ENCODE results near the gene DIS3L2.

The DIS3L2 gene

DNA sequence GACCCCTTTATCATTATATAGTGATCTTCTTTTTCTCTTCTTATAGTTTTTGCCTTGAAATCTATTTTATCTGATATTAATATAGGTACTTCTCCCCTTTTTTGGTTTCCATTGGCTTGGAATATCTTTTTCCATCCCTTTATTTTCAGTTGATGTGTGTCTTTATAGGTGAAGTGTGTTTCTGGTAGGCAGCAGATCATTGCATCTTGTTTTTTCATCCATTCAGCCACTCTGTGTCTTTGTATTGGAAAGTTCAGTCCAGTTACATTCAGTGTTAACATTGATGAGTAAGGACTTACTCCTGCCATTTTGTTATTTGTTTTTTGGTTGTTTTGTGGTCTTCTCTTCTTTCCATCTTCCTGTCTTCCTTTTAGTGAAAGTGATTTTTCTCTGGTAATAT lies 133.4 kb downstream of the DIS3L2 start:
- no peak overlapping the region for H3K27ac ChIP-seq (ENCODE audit: low read length)

GRCh38 chr2:232097260-232097659 lies 135.7 kb downstream of the DIS3L2 start:
- H2AFZ ChIP-seq (ENCODE audit: low read depth, low read length): no peak overlapping the region
- H3K4me1 ChIP-seq (ENCODE audit: low read length): peaks cover 4% of the 10 kb centered on the region
- H3K4me3 ChIP-seq (ENCODE audit: low read length): no peak overlapping the region
- H3K9ac ChIP-seq (ENCODE audit: low read length): no peak overlapping the region
- H3K4me2 ChIP-seq (ENCODE audit: low read length): no peak overlapping the region
- H3K27me3 ChIP-seq (ENCODE audit: low read depth, low read length): no peaks in the 10 kb centered on the region
- no peak overlapping the region for H3K27ac ChIP-seq (ENCODE audit: low read length)
- no peaks in the 10 kb centered on the region for H3K9me3 ChIP-seq (ENCODE audit: insufficient read depth, low read length)
- TF ChIP-seq CTCF (IDR thresholded peaks at IDR 0.05; ENCODE audit: low read depth, low read length) (no peak), EZH2phosphoT487 (IDR thresholded peaks at IDR 0.05; ENCODE audit: low read depth) (no peak)
- H4K20me1 ChIP-seq (ENCODE audit: insufficient read depth, low read length): no peaks in the 10 kb centered on the region
- H3K79me2 ChIP-seq (ENCODE audit: low read length): no peaks in the 10 kb centered on the region
- H3K36me3 ChIP-seq (replicated peaks; ENCODE audit: low read depth, low read length): no peaks in the 10 kb centered on the region

More for the DNA sequence above, 133.4 kb downstream of the DIS3L2 start:
- no peaks in the 10 kb centered on the region for H3K36me3 ChIP-seq (replicated peaks; ENCODE audit: low read depth, low read length)
- H2AFZ ChIP-seq (ENCODE audit: low read depth, low read length): no peak overlapping the region
- no peak overlapping the region for H3K4me3 ChIP-seq (ENCODE audit: low read length)
- no peaks in the 10 kb centered on the region for H4K20me1 ChIP-seq (ENCODE audit: insufficient read depth, low read length)
- no peaks in the 10 kb centered on the region for H3K79me2 ChIP-seq (ENCODE audit: low read length)
- H3K9me3 ChIP-seq (ENCODE audit: insufficient read depth, low read length): no peaks in the 10 kb centered on the region
- H3K4me2 ChIP-seq (ENCODE audit: low read length): no peak overlapping the region
- no peak overlapping the region for H3K9ac ChIP-seq (ENCODE audit: low read length)
- no peak for TF ChIP-seq EZH2phosphoT487 (IDR thresholded peaks at IDR 0.05; ENCODE audit: low read depth)
- TF ChIP-seq CTCF (IDR thresholded peaks at IDR 0.05; ENCODE audit: low read depth, low read length): no peak
- H3K27me3 ChIP-seq (ENCODE audit: low read depth, low read length): no peaks in the 10 kb centered on the region
- H3K4me1 ChIP-seq (ENCODE audit: low read length): no peaks in the 10 kb centered on the region

GRCh38 chr2:232097758-232098157 lies 136.2 kb downstream of the DIS3L2 start:
- Histone ChIP-seq H3K4me1 (ENCODE audit: low read length) (peaks cover 9% of the 10 kb centered on the region), H3K36me3 (replicated peaks; ENCODE audit: low read depth, low read length) (no peaks in the 10 kb centered on the region), H3K9ac (ENCODE audit: low read length) (no peak overlapping the region), H3K27ac (ENCODE audit: low read length) (no peak overlapping the region), H2AFZ (ENCODE audit: low read depth, low read length) (no peak overlapping the region), H3K79me2 (ENCODE audit: low read length) (no peaks in the 10 kb centered on the region), H4K20me1 (ENCODE audit: insufficient read depth, low read length) (no peaks in the 10 kb centered on the region), H3K9me3 (ENCODE audit: insufficient read depth, low read length) (no peaks in the 10 kb centered on the region), H3K4me3 (ENCODE audit: low read length) (no peak overlapping the region), H3K27me3 (ENCODE audit: low read depth, low read length) (no peaks in the 10 kb centered on the region), H3K4me2 (ENCODE audit: low read length) (no peak overlapping the region)
- TF ChIP-seq EZH2phosphoT487 (IDR thresholded peaks at IDR 0.05; ENCODE audit: low read depth) (no peak), CTCF (IDR thresholded peaks at IDR 0.05; ENCODE audit: low read depth, low read length) (no peak)

DNA sequence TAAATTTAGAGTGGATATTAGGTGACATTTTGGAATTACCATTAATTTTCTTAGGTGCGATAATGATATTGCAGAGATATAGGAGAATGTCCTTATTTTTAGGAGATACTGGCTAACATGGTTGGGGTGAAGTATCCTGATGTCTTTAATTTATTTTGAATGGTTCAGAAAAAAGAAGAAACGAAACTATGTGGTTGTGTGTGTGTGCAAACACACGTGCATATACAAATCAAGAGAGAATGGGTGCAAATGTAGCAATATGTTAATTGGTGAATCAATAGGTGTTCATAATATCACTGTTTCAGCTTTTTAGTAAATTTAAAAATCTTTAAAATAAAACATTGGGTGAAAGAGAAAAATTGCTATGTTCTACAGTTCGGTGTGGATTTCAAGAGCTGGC lies 140.9 kb downstream of the DIS3L2 start:
- no peak overlapping the region for H3K9ac ChIP-seq (ENCODE audit: low read length)
- no peak overlapping the region for H3K4me3 ChIP-seq (ENCODE audit: low read length)
- no peaks in the 10 kb centered on the region for H3K9me3 ChIP-seq (ENCODE audit: insufficient read depth, low read length)
- no peaks in the 10 kb centered on the region for H3K27me3 ChIP-seq (ENCODE audit: low read depth, low read length)
- H3K4me2 ChIP-seq (ENCODE audit: low read length): peak overlapping the region; percentile 16; the same call in 1 of the 2 replicates
- no peaks in the 10 kb centered on the region for H3K36me3 ChIP-seq (replicated peaks; ENCODE audit: low read depth, low read length)
- no peaks in the 10 kb centered on the region for H4K20me1 ChIP-seq (ENCODE audit: insufficient read depth, low read length)
- no peak overlapping the region for H2AFZ ChIP-seq (ENCODE audit: low read depth, low read length)
- no peak for TF ChIP-seq CTCF (IDR thresholded peaks at IDR 0.05; ENCODE audit: low read depth, low read length)
- no peak for TF ChIP-seq EZH2phosphoT487 (IDR thresholded peaks at IDR 0.05; ENCODE audit: low read depth)
- H3K27ac ChIP-seq (ENCODE audit: low read length): no peak overlapping the region
- peaks cover 9% of the 10 kb centered on the region for H3K4me1 ChIP-seq (ENCODE audit: low read length)
- no peaks in the 10 kb centered on the region for H3K79me2 ChIP-seq (ENCODE audit: low read length)

Measured in OCI-LY3 (cell line).